GM10248 (cell line): ENCODE results near the gene HAO2.
"Not testable (repeated sequence)": the region's sequence is repeated elsewhere in the genome, so short reads cannot be mapped to it uniquely, and the experiment has no call there.

Experiments used
- CTCF ChIA-PET: fragments of 300-600 bp; sonication (Branson Sonifier 250); formaldehyde crosslinking; extraction: SDS; loops from one replicate; lab custom pipeline; 2021; ENCODE audit warnings: antibody characterized with exemption; lab: Yijun Ruan, JAX
- POLR2A ChIA-PET: fragments of 350-650 bp; sonication (Branson Sonifier 250); formaldehyde crosslinking; extraction: SDS; loops from one replicate; lab custom pipeline; 2020; ENCODE audit warnings: antibody characterized with exemption; lab: Yijun Ruan, JAX
- DNase-seq: peaks from one replicate; pipeline ENCODE4 v3.0.0; 2012; ENCODE audit errors: extremely low spot score
- CTCF ChIP-seq: IDR thresholded peaks from 2 replicates; pipeline ENCODE4 v1.5.1; 2012; ENCODE audit warnings: mild to moderate bottlenecking, low read depth; ENCODE audit errors: extremely low read depth, missing control alignments, control extremely low read depth

HAO2 gene

GRCh38 chr1:119341372-119341947 is 27.1 kb upstream of the HAO2 start:
- DNase-seq = no peak
- TF ChIP-seq CTCF = no peak
- POLR2A ChIA-PET = no interaction called here
- CTCF ChIA-PET = no interaction called here

- DNase-seq = no peak
- TF ChIP-seq CTCF = no peak
- ChIA-PET CTCF (interaction anchor here (1.7 kb wide), 1 partner anchor 18 kb away, joined by 8 read pairs; no protein-coding TSS in a partner anchor), POLR2A (no interaction called here)
Measured at GRCh38 chr1:119345398-119345797, 23.2 kb upstream of the HAO2 start.

- POLR2A ChIA-PET = no interaction called here
- CTCF ChIA-PET = interaction anchor here (0.8 to 4.9 kb wide), 8 partner anchors 11 to 105 kb away, joined by 3 to 21 read pairs (median 6); partner anchors contain the start of gene HAO2
- DNase-seq = peak; percentile 31
- no peak for TF ChIP-seq CTCF
Measured at GRCh38 chr1:119347858-119348257, 20.7 kb upstream of the HAO2 start.

GRCh38 chr1:119348941-119349340 is 19.6 kb upstream of the HAO2 start:
- POLR2A ChIA-PET = no interaction called here
- TF ChIP-seq CTCF = no peak
- CTCF ChIA-PET = interaction anchor here (0.8 to 4.9 kb wide), 12 partner anchors 9 to 1272 kb away, joined by 3 to 21 read pairs (median 5); partner anchors contain the start of gene HAO2
- no peak for DNase-seq

GRCh38 chr1:119350866-119351265 is 17.7 kb upstream of the HAO2 start:
- POLR2A ChIA-PET, DNase-seq: not testable (repeated sequence)
- CTCF ChIA-PET = interaction anchor here (0.9 to 4.9 kb wide), 7 partner anchors 9 to 76 kb away, joined by 3 to 21 read pairs (median 3); partner anchors contain the start of gene HAO2

- CTCF ChIA-PET = interaction anchor here (0.9 to 1.6 kb wide), 3 partner anchors 9 to 77 kb away, joined by 3 read pairs; no protein-coding TSS in a partner anchor
Measured at GRCh38 chr1:119351997-119352396, 16.6 kb upstream of the HAO2 start.

More at GRCh38 chr1:119351997-119352396, 16.6 kb upstream of the HAO2 start:
- no peak for DNase-seq
- no peak for TF ChIP-seq CTCF
- POLR2A ChIA-PET = no interaction called here
